ENCODE measurements around the gene GFAP.
A peak's percentile ranks its signal among the peaks of the same experiment; 100 is the strongest.

The GFAP gene

GRCh38 chr17:44930667-44931066, 15.4 kb upstream of the GFAP start:
- no peak for DNase-seq

- DNase-seq: no peak
Measured at GRCh38 chr17:44928950-44929720, 13.8 kb upstream of the GFAP start.

GRCh38 chr17:44928136-44928535, 12.8 kb upstream of the GFAP start:
- DNase-seq: no peak

- DNase-seq: no peak
Measured at GRCh38 chr17:44927696-44928095, 12.4 kb upstream of the GFAP start.

- no peak for DNase-seq
Measured at GRCh38 chr17:44926821-44927525, 11.7 kb upstream of the GFAP start.

- no peak for DNase-seq
Measured at GRCh38 chr17:44925731-44926697, 10.7 kb upstream of the GFAP start.

- no peak for DNase-seq
Measured at GRCh38 chr17:44924107-44924544, 8.8 kb upstream of the GFAP start.

- DNase-seq: no peak
Measured at GRCh38 chr17:44922746-44923470, 7.6 kb upstream of the GFAP start.

- no peak for DNase-seq
Measured at GRCh38 chr17:44922136-44922535, 6.8 kb upstream of the GFAP start.

- DNase-seq: no peak
Measured at GRCh38 chr17:44921122-44921882, 6.0 kb upstream of the GFAP start.

- DNase-seq: no peak
Measured at GRCh38 chr17:44920565-44920940, 5.3 kb upstream of the GFAP start.

- peak; percentile 67 to 74 for DNase-seq
Measured at GRCh38 chr17:44919885-44920564, 4.7 kb upstream of the GFAP start.

GRCh38 chr17:44919411-44919810, 4.1 kb upstream of the GFAP start:
- DNase-seq: no peak

- DNase-seq: no peak
Measured at GRCh38 chr17:44918006-44918405, 2.7 kb upstream of the GFAP start.

- no peak for DNase-seq
Measured at GRCh38 chr17:44917456-44917855, 2.2 kb upstream of the GFAP start.

GRCh38 chr17:44916781-44917241, 1.5 kb upstream of the GFAP start:
- no peak for DNase-seq

GRCh38 chr17:44915862-44916780, 821 bp upstream of the GFAP start:
- DNase-seq: no peak

GRCh38 chr17:44914698-44915271, 515 bp downstream of the GFAP start:
- DNase-seq: no peak

- DNase-seq: no peak
Measured at GRCh38 chr17:44914148-44914547, 1.2 kb downstream of the GFAP start.

- no peak for DNase-seq
Measured at GRCh38 chr17:44913676-44914075, 1.6 kb downstream of the GFAP start.
